H1 (cell line): ENCODE data around the gene CD96. TPM values are rescaled to one million over a fixed set of nuclear protein-coding genes. Genes with fewer than 3 reads are reported as not detected.

Experiments
- SIRT6 ChIP-seq: IDR thresholded peaks from one replicate; pipeline ENCODE4 v1.7.1; 2012; ENCODE audit warnings: low read length, inconsistent platforms
- TBP ChIP-seq: IDR thresholded peaks from 2 replicates; pipeline ENCODE4 v1.6.1; 2011; ENCODE audit warnings: low read depth, low read length, improper control_type of control experiment
- polyA plus RNA-seq, 7 experiments: library from polyadenylated mRNA; depleted of rRNA in 3 of 7; stranded (reverse) in 5 of 7; unstranded in 2 of 7; fragments of >200 nt in 5 of 7; fragments of 200-250 nt in 2 of 7; gene quantifications; 1 replicate in 5 of 7; 2 replicates in 1 of 7; 4 replicates in 1 of 7; pipeline versions ENCODE4 v1.2.1 to v1.2.3, GENCODE V29; 2011 to 2013; ENCODE audit warnings: missing spikeins in 2 of 7, mixed read lengths in 2 of 7
- total RNA-seq: library from RNA; stranded (reverse); fragmentation: NEBNext Ultra II Directional; extraction: Animal tissue kit (Norgen Biotek cat#: 25700); gene quantifications from 2 replicates; pipeline ENCODE4 v1.2.1, GENCODE V29; 2021

CD96 gene
- total and polyA plus RNA-seq, 2 of the 8 experiments (the other 6 are each of a cell fraction or from before 2014, with no cell fraction given), result not detected

DNA sequence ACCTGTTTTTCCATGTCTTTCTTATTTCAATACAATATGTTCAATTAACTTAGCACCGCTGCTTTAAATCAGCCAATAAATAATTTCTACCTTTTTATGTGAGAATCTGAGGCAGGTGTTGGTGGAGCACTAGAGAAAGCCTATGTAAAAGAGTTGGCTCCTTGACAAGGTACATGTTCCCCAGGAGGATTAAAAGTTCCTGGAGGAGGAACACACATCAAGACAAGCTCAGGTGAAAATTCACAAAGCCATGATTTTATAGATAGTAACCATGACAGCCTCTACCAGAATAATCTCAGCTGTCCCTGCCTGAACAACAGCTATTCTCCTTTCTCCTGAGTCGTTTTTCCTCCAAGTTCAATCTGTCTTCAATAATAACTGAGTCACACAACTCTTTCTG, 56.6 kb downstream of the CD96 start (continued):
- TF ChIP-seq SIRT6 (no peak), TBP (no peak)
